DND-41 (cell line): ENCODE data around the gene CDYL2.

ENCODE experiments used
- ATAC-seq: fragments of 200-7000 bp; cut with Tn5 transposase; 3 replicates; pipeline ENCODE4 v1.9.1; 2021; ENCODE audit warnings: low read depth; ENCODE audit not compliant: insufficient read depth
- DNase-seq: peaks from one replicate; pipeline ENCODE4 v3.0.0-alpha.2; 2020
- H2AFZ ChIP-seq: 2 replicates; pipeline ENCODE4 v1.6.0; 2012; ENCODE audit warnings: low read depth, low read length
- H3K27ac ChIP-seq: 2 replicates; pipeline ENCODE4 v1.5.1; 2012; ENCODE audit warnings: low read length, inconsistent platforms
- H3K27me3 ChIP-seq: fragments of 200-600 bp; sonication (generic); 2 replicates; pipeline ENCODE4 v1.6.0; 2012; ENCODE audit warnings: low read length, mild to moderate bottlenecking, inconsistent platforms; ENCODE audit not compliant: insufficient read depth, poor library complexity
- H3K36me3 ChIP-seq: 2 replicates; pipeline ENCODE4 v1.5.1; 2012; ENCODE audit warnings: low read length, inconsistent platforms; ENCODE audit not compliant: insufficient read depth
- H3K4me1 ChIP-seq: 2 replicates; pipeline ENCODE4 v1.5.1; 2012; ENCODE audit warnings: mild to moderate bottlenecking, low read length; ENCODE audit not compliant: insufficient read depth
- H3K4me2 ChIP-seq: 2 replicates; pipeline ENCODE4 v1.6.0; 2012; ENCODE audit warnings: mild to moderate bottlenecking, moderate library complexity, low read length, inconsistent platforms; ENCODE audit not compliant: insufficient read depth
- H3K4me3 ChIP-seq, 2 experiments: fragments of 200-600 bp in 1 of 2; shearing (Covaris generic) in 1 of 2; 2 replicates each; pipeline ENCODE4 v1.5.1; 2012 to 2016; ENCODE audit warnings: inconsistent platforms in 2 of 2, low read length in 2 of 2, mild to moderate bottlenecking in 2 of 2, low read depth in 1 of 2, moderate library complexity in 1 of 2
- H3K79me2 ChIP-seq: 2 replicates; pipeline ENCODE4 v1.6.0; 2012; ENCODE audit warnings: low read length, inconsistent platforms; ENCODE audit not compliant: insufficient read depth
- H3K9ac ChIP-seq: 2 replicates; pipeline ENCODE4 v1.6.0; 2012; ENCODE audit warnings: low read depth, mild to moderate bottlenecking, inconsistent platforms, low read length, moderate library complexity
- H3K9me3 ChIP-seq: 2 replicates; pipeline ENCODE4 v1.5.1; 2012; ENCODE audit warnings: low read length, moderate library complexity, mild to moderate bottlenecking, inconsistent platforms; ENCODE audit not compliant: insufficient read depth, severe bottlenecking
- H4K20me1 ChIP-seq: 2 replicates; pipeline ENCODE4 v1.6.0; 2012; ENCODE audit warnings: low read length; ENCODE audit not compliant: insufficient read depth
- EZH2 ChIP-seq: IDR thresholded peaks from 3 replicates; pipeline ENCODE4 v1.6.1; 2012; ENCODE audit warnings: borderline replicate concordance, low read depth, mild to moderate bottlenecking, moderate library complexity, low read length, inconsistent platforms; ENCODE audit not compliant: severe bottlenecking
- TF ChIP-seq, protein P1 (sequence below): IDR thresholded peaks from 2 replicates; pipeline ENCODE4 v1.5.1; 2012; ENCODE audit warnings: borderline replicate concordance, low read length, moderate library complexity, mild to moderate bottlenecking; ENCODE audit not compliant: poor library complexity, severe bottlenecking; ENCODE audit errors: extremely low read depth

CDYL2 gene

DNA sequence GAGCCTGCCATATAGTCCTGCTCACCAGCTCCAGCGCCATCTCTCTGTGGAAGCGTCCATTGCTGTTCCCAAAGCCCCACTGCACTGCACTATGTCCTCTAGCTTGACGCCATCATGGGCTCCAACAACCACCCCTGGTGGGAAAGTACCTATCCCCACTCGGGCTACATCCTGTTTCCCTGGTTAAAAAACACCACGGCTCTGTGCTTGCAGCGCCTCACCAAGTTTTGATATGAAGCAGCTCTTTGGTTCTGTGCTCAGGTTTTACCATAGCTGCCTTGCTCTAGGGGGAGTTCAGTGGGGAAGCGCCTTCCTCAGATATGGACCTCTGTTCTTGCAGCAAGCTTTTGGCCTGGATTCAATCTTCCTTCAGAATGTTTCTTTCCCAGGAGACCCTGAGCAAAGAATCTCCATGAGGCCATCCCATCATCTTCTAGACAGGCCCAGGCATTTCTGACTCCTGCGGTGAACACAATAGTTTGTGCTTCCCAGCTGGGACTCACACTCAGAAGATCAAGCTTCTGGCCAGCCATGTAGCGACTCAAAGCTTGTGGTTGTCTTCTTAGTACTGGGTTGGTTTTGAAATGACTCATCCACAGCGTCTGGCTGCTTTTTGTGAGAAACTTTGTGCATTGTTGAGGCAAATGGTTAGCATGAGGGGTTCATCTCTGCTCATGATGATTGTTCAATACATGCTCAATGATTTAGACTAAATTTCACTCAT, 224.1 kb downstream of the CDYL2 start:
- Histone ChIP-seq H3K4me1 (no peaks in the 10 kb centered on the region), H3K79me2 (no peaks in the 10 kb centered on the region), H3K9ac (no peak overlapping the region), H3K4me3 (no peak overlapping the region), H4K20me1 (no peaks in the 10 kb centered on the region), H2AFZ (no peak overlapping the region), H3K4me2 (no peak overlapping the region), H3K27ac (no peak overlapping the region), H3K9me3 (no peaks in the 10 kb centered on the region), H3K27me3 (peaks cover 6% of the 10 kb centered on the region), H3K36me3 (no peaks in the 10 kb centered on the region)
- DNase-seq: no peak
- no peak for TF ChIP-seq EZH2
- TF ChIP-seq, protein P1, sequence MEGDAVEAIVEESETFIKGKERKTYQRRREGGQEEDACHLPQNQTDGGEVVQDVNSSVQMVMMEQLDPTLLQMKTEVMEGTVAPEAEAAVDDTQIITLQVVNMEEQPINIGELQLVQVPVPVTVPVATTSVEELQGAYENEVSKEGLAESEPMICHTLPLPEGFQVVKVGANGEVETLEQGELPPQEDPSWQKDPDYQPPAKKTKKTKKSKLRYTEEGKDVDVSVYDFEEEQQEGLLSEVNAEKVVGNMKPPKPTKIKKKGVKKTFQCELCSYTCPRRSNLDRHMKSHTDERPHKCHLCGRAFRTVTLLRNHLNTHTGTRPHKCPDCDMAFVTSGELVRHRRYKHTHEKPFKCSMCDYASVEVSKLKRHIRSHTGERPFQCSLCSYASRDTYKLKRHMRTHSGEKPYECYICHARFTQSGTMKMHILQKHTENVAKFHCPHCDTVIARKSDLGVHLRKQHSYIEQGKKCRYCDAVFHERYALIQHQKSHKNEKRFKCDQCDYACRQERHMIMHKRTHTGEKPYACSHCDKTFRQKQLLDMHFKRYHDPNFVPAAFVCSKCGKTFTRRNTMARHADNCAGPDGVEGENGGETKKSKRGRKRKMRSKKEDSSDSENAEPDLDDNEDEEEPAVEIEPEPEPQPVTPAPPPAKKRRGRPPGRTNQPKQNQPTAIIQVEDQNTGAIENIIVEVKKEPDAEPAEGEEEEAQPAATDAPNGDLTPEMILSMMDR: no peak
- no peak for ATAC-seq

DNA sequence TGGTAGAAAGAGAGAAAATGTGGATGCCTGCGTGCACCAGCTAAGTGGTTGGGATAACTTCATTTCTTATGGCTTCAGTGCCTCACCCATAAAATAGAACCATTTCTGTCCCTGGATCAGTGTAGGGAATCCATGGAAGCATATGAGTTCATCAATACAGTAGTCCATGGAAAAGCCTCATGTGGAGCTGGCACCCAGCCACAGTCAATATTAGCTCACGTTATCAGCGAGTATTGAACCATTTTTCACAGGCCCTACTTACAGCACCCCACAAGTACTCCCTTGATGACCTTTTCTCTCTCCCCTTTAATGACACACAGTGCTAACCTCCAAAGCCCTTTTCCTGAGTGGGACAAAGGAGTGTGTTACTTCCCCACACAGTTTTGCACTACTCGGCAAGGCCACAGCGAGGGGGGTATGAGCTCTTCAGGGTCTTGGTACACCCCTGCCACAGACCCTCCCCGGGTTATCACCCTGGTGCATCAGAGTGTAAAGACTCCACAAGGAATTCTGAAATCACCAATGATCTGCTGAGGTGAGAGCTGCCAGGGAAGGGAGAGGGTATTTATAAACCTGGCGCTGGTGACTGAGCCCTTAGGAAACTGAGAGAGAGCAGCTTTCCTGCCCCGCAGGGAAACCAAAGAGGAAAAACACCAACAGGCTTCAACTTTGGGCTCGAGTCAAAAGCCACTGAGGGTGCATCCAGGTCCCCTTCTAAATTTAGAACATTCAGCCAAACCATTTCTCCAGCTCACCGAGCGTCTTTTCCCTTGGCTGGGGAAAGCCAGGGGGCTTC, 226.7 kb downstream of the CDYL2 start:
- no peak for ATAC-seq
- H4K20me1 ChIP-seq: no peaks in the 10 kb centered on the region; the same call in 1 of the 2 replicates
- DNase-seq: no peak

DNA sequence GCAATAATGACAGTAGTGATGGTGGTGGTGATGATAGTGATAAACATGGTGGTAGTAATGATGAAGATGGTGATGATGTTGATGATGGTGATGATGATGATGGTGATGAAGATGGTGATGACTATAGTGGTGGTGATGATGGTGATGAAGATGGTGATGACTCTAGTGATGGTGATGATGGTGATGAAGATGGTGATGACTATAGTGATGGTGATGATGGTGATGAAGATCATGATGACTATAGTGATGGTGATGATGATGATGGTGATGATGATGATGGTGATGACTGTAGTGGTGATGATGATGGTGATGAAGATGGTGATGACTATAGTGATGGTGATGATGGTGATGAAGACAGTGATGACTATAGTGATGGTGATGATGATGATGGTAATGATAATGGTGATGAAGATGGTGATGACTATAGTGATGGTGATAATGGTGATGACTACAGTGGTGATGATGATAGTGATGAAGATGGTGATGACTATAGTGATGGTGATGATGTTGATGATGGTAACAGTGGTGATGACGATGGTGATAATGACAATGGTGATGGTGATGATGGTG, 228.0 kb downstream of the CDYL2 start:
- Histone ChIP-seq H3K4me1 (no peaks in the 10 kb centered on the region), H2AFZ (no peak overlapping the region), H3K27me3 (peaks cover under 1% of the 10 kb centered on the region), H3K79me2 (no peaks in the 10 kb centered on the region), H3K27ac (no peak overlapping the region), H3K9ac (no peak overlapping the region), H3K36me3 (no peaks in the 10 kb centered on the region), H3K9me3 (no peaks in the 10 kb centered on the region), H4K20me1 (no peaks in the 10 kb centered on the region; the same call in 1 of the 2 replicates), H3K4me3 (no peak overlapping the region), H3K4me2 (no peak overlapping the region)
- TF ChIP-seq, protein P1: no peak
- no peak for TF ChIP-seq EZH2
- DNase-seq (no peak), ATAC-seq (no peak)

More for the DNA sequence above, 226.7 kb downstream of the CDYL2 start:
- Histone ChIP-seq H3K27ac (no peak overlapping the region), H3K4me2 (no peak overlapping the region), H3K4me1 (no peaks in the 10 kb centered on the region), H3K36me3 (no peaks in the 10 kb centered on the region), H3K79me2 (no peaks in the 10 kb centered on the region), H2AFZ (no peak overlapping the region), H3K4me3 (no peak overlapping the region), H3K27me3 (peaks cover 3% of the 10 kb centered on the region), H3K9me3 (no peaks in the 10 kb centered on the region), H3K9ac (no peak overlapping the region)
- TF ChIP-seq, protein P1: no peak
- no peak for TF ChIP-seq EZH2
